MM.1S (cell line): ENCODE data around the gene PLEKHS1.

ENCODE experiments used
- EZH2 ChIP-seq: fragments of 300-600 bp; sonication (generic); optimal IDR thresholded peaks from 2 replicates; pipeline ENCODE3; 2017; ENCODE audit warnings: low read depth, mild to moderate bottlenecking, antibody characterized with exemption, low read length, mixed read lengths
- TF ChIP-seq, protein P1 (sequence below): fragments of 300-600 bp; sonication (generic); IDR thresholded peaks from 2 replicates; pipeline ENCODE4 v1.5.1; 2016; ENCODE audit warnings: antibody characterized with exemption, low read length, mixed read lengths

DNA sequence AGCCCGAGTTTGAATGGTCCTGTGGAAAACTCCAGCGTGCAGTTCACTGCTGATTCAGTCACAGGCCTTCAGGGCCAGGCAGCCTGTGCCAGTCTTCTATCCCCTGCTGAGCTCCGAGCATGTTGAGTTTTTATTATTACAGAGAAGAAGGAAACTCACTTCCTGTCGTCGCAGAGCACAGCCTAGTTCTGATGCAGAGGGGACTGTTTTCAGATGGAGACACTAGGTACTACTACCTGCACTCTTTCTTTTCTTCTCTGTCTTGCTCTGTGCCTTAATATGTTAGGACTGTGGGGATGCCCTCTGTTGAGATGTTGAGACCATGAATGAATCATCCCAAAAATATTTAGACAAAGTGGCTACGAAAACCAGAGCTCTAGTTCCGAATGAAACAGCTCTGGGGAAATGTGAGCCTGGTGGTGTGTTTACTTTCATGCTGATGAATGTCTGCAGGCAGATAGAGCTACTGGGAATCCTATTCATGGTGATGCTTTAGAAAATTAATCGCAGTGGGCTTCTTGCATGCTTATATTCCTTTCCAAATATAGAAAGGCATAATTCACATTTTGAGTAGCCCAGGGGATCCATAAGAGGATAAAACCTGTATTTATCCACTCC is 42.2 kb upstream of the PLEKHS1 start:
- TF ChIP-seq EZH2: no peak
- TF ChIP-seq, protein P1, sequence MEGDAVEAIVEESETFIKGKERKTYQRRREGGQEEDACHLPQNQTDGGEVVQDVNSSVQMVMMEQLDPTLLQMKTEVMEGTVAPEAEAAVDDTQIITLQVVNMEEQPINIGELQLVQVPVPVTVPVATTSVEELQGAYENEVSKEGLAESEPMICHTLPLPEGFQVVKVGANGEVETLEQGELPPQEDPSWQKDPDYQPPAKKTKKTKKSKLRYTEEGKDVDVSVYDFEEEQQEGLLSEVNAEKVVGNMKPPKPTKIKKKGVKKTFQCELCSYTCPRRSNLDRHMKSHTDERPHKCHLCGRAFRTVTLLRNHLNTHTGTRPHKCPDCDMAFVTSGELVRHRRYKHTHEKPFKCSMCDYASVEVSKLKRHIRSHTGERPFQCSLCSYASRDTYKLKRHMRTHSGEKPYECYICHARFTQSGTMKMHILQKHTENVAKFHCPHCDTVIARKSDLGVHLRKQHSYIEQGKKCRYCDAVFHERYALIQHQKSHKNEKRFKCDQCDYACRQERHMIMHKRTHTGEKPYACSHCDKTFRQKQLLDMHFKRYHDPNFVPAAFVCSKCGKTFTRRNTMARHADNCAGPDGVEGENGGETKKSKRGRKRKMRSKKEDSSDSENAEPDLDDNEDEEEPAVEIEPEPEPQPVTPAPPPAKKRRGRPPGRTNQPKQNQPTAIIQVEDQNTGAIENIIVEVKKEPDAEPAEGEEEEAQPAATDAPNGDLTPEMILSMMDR: no peak
